DOHH2 (cell line): ENCODE data around the gene GOLGA6L10.
"Not testable (repeated sequence)": the region's sequence is repeated elsewhere in the genome, so short reads cannot be mapped to it uniquely, and the experiment has no call there.

ENCODE experiments used
- H3F3A ChIP-seq: fragments of 200-600 bp; sonication (generic), shearing (Covaris generic); 2 replicates; pipeline ENCODE4 v1.6.0; 2016; ENCODE audit warnings: antibody characterized with exemption, mild to moderate bottlenecking; ENCODE audit not compliant: control insufficient read depth, insufficient read depth
- H3K27ac ChIP-seq: fragments of 200-600 bp; sonication (generic); 2 replicates; pipeline ENCODE4 v1.5.1; 2014; ENCODE audit warnings: low read depth, mild to moderate bottlenecking, low read length, moderate library complexity
- H3K27me3 ChIP-seq: fragments of 200-600 bp; sonication (generic); 2 replicates; pipeline ENCODE4 v1.6.1; 2014; ENCODE audit warnings: mild to moderate bottlenecking, low read length, mixed read lengths; ENCODE audit not compliant: control insufficient read depth
- H3K36me3 ChIP-seq: fragments of 200-600 bp; sonication (generic); 2 replicates; pipeline ENCODE4 v1.6.1; 2014; ENCODE audit warnings: mild to moderate bottlenecking, low read length, moderate library complexity, mixed read lengths; ENCODE audit not compliant: control insufficient read depth
- H3K4me1 ChIP-seq: fragments of 200-600 bp; sonication (generic); 2 replicates; pipeline ENCODE4 v1.6.1; 2014; ENCODE audit warnings: mild to moderate bottlenecking, low read length, mixed read lengths; ENCODE audit not compliant: control insufficient read depth
- H3K4me2 ChIP-seq: fragments of 200-600 bp; sonication (generic); 2 replicates; pipeline ENCODE4 v1.6.0; 2014; ENCODE audit warnings: mild to moderate bottlenecking, low read length, moderate library complexity
- H3K4me3 ChIP-seq: fragments of 200-600 bp; sonication (generic); 2 replicates; pipeline ENCODE4 v1.5.1; 2014; ENCODE audit warnings: mild to moderate bottlenecking, low read length, mixed read lengths
- H3K79me2 ChIP-seq: fragments of 200-600 bp; sonication (generic); 2 replicates; pipeline ENCODE4 v1.6.1; 2014; ENCODE audit warnings: mild to moderate bottlenecking, low read length, mixed read lengths; ENCODE audit not compliant: control insufficient read depth
- H3K9me2 ChIP-seq: fragments of 200-600 bp; sonication (generic); replicated peaks from 2 replicates; pipeline ENCODE4 v1.6.1; 2014; ENCODE audit warnings: mild to moderate bottlenecking, low read length, mixed read lengths; ENCODE audit not compliant: control insufficient read depth
- H3K9me3 ChIP-seq: fragments of 200-600 bp; sonication (generic); 2 replicates; pipeline ENCODE4 v1.6.1; 2014; ENCODE audit warnings: antibody characterized with exemption, low read length, mixed read lengths; ENCODE audit not compliant: control insufficient read depth, insufficient read depth
- H4K20me1 ChIP-seq: fragments of 200-600 bp; sonication (generic); 2 replicates; pipeline ENCODE4 v1.6.0; 2014; ENCODE audit warnings: low read depth, mild to moderate bottlenecking, antibody characterized with exemption, low read length, moderate library complexity; ENCODE audit not compliant: control insufficient read depth, insufficient read depth

GOLGA6L10 gene

GRCh38 chr15:82330921-82331320, 18.4 kb downstream of the GOLGA6L10 start:
- not testable (repeated sequence) for H3K36me3 ChIP-seq, H3K4me1 ChIP-seq, H3K9me3 ChIP-seq, H3K4me2 ChIP-seq, H3K4me3 ChIP-seq, H3K9me2 ChIP-seq, H3F3A ChIP-seq, H3K79me2 ChIP-seq, H3K27ac ChIP-seq, H4K20me1 ChIP-seq, H3K27me3 ChIP-seq

- H3K9me3 ChIP-seq, H3K27me3 ChIP-seq, H3K4me1 ChIP-seq: not testable (repeated sequence)
These were observed 20.2 kb downstream of the GOLGA6L10 start for GRCh38 chr15:82329039-82329438.

GRCh38 chr15:82327372-82327771, 21.9 kb downstream of the GOLGA6L10 start:
- H3K4me3 ChIP-seq, H4K20me1 ChIP-seq, H3K9me2 ChIP-seq, H3K9me3 ChIP-seq, H3K27me3 ChIP-seq, H3F3A ChIP-seq, H3K27ac ChIP-seq, H3K79me2 ChIP-seq, H3K4me2 ChIP-seq, H3K4me1 ChIP-seq, H3K36me3 ChIP-seq: not testable (repeated sequence)

More at GRCh38 chr15:82329039-82329438, 20.2 kb downstream of the GOLGA6L10 start:
- H4K20me1 ChIP-seq, H3K36me3 ChIP-seq, H3K4me2 ChIP-seq, H3K79me2 ChIP-seq, H3F3A ChIP-seq, H3K4me3 ChIP-seq, H3K9me2 ChIP-seq, H3K27ac ChIP-seq: not testable (repeated sequence)

DNA sequence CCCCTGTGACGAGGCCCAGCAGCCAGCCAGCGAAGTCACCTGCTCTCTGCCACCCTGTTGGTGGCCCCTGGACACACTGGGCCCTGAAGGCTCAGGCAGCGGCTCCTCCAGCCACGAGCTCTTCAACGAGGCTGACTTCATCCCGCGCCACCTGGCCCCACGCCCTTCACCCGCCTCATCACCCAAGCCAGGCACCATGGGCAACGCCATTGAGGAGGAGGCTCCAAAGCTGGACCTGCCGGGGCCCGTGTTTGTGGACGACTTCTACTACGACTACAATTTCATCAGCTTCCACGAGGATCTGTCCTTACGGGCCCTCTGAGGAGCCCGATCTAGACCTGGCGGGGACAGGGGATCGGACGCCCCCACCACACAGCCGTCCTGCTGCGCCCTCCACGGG, 22.4 kb downstream of the GOLGA6L10 start:
- not testable (repeated sequence) for H3K4me1 ChIP-seq, H3K9me3 ChIP-seq, H3K27ac ChIP-seq, H3K4me3 ChIP-seq, H3K36me3 ChIP-seq, H3F3A ChIP-seq, H3K9me2 ChIP-seq, H3K27me3 ChIP-seq, H3K79me2 ChIP-seq, H3K4me2 ChIP-seq, H4K20me1 ChIP-seq

DNA sequence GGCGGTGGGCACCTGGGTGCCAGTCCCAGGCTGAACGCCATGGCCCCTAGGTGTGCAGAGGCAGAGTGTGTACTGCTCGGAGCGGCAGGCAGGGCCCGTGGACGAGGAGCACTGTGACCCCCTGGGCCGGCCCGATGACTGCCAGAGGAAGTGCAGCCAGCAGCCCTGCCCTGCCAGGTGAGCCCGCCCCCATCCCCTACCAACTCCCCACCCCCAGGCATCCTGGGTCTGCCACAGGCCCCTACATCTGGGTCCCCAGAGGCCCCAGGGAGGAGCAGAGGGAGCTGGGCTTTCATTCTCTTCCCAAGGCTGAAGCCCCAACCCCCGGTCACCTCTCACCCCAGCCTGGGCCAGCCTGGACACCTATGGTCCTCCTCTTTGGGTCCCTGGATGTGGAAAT, 23.6 kb downstream of the GOLGA6L10 start:
- not testable (repeated sequence) for H3K4me2 ChIP-seq, H3F3A ChIP-seq, H4K20me1 ChIP-seq, H3K79me2 ChIP-seq, H3K27me3 ChIP-seq, H3K4me1 ChIP-seq, H3K36me3 ChIP-seq, H3K9me2 ChIP-seq, H3K9me3 ChIP-seq, H3K4me3 ChIP-seq, H3K27ac ChIP-seq

GRCh38 chr15:82324831-82325230, 24.4 kb downstream of the GOLGA6L10 start:
- H3K9me2 ChIP-seq, H3K27me3 ChIP-seq, H3K4me3 ChIP-seq, H3K4me1 ChIP-seq, H3K27ac ChIP-seq, H3K4me2 ChIP-seq, H3K79me2 ChIP-seq, H3K9me3 ChIP-seq, H4K20me1 ChIP-seq, H3F3A ChIP-seq, H3K36me3 ChIP-seq: not testable (repeated sequence)

DNA sequence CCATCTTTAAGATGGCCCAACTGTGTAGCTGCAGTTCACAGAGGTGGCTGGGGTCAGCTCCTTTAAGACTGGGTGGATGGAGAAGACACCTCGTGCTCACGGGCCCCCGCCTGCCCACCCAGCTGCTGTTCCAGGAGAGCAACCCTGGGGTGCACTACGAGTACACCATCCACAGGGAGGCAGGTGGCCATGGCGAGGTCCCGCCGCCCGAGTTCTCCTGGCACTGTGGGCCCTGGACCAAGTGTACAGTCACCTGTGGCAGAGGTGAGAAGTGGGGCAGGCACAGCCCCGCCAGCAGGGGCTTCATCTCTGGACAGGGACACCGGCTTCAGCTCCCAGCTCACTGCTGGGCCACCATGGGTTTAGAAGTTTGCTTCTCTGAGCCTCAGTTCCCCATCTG, 26.8 kb downstream of the GOLGA6L10 start:
- not testable (repeated sequence) for H4K20me1 ChIP-seq, H3K4me2 ChIP-seq, H3K36me3 ChIP-seq, H3K9me3 ChIP-seq, H3K4me1 ChIP-seq, H3K27ac ChIP-seq, H3K4me3 ChIP-seq, H3K79me2 ChIP-seq, H3F3A ChIP-seq, H3K9me2 ChIP-seq, H3K27me3 ChIP-seq

- not testable (repeated sequence) for H3F3A ChIP-seq, H3K9me2 ChIP-seq, H3K79me2 ChIP-seq, H3K4me1 ChIP-seq, H4K20me1 ChIP-seq, H3K36me3 ChIP-seq, H3K4me3 ChIP-seq, H3K4me2 ChIP-seq, H3K9me3 ChIP-seq, H3K27me3 ChIP-seq, H3K27ac ChIP-seq
These were observed 28.4 kb downstream of the GOLGA6L10 start for GRCh38 chr15:82320861-82321260.
